T47D (cell line): ENCODE results near the gene NEIL3.

Source experiments
- DNase-seq, 2 experiments: peaks; one replicate each; pipeline versions ENCODE4 v3.0.0 to v3.0.0-alpha.2; 2011 to 2012; ENCODE audit warnings: low read depth in 1 of 2, low spot score in 1 of 2
- JUND ChIP-seq: IDR thresholded peaks from 2 replicates; pipeline ENCODE4 v1.6.1; 2012; ENCODE audit warnings: low read depth
- in situ Hi-C: cut with HindIII; loops from 2 replicates; pipeline ENCODE4 v1.10.0; 2016; ENCODE audit warnings: low sequenced_read_pairs, low pct_unique_long_range_greater_than_20kb

The NEIL3 gene

GRCh38 chr4:177309522-177310371 is at the start of gene NEIL3:
Gene NEIL3 (plus strand): TSS chr4:177309874. CDS start chr4:177309954, 80 bp downstream.
- in situ Hi-C loops, result no loop called here
- TF ChIP-seq JUND, result no peak
- peak; percentile 42 to 89 for DNase-seq

GRCh38 chr4:177263818-177264217 is 45.9 kb upstream of the NEIL3 start:
- no peak for DNase-seq
- in situ Hi-C loops, result no loop called here
- TF ChIP-seq JUND, result no peak

GRCh38 chr4:177264788-177265422 is 44.8 kb upstream of the NEIL3 start:
- no peak for TF ChIP-seq JUND
- in situ Hi-C loops, result no loop called here
- no peak for DNase-seq

GRCh38 chr4:177265729-177266128 is 43.9 kb upstream of the NEIL3 start:
- no peak for TF ChIP-seq JUND
- in situ Hi-C loops, result no loop called here
- DNase-seq, result no peak

- in situ Hi-C loops, result no loop called here
- DNase-seq, result no peak
- no peak for TF ChIP-seq JUND
Measured at GRCh38 chr4:177266506-177266905, 43.2 kb upstream of the NEIL3 start.

- DNase-seq, result no peak
- in situ Hi-C loops, result no loop called here
- TF ChIP-seq JUND, result no peak
Measured at GRCh38 chr4:177267911-177268310, 41.8 kb upstream of the NEIL3 start.

- no peak for TF ChIP-seq JUND
- no peak for DNase-seq
- in situ Hi-C loops, result no loop called here
Measured at GRCh38 chr4:177271091-177271490, 38.6 kb upstream of the NEIL3 start.

GRCh38 chr4:177271915-177272766 is 37.5 kb upstream of the NEIL3 start:
- no peak for DNase-seq
- in situ Hi-C loops, result no loop called here
- no peak for TF ChIP-seq JUND

- DNase-seq, result no peak
- no peak for TF ChIP-seq JUND
- in situ Hi-C loops, result no loop called here
Measured at GRCh38 chr4:177275999-177276398, 33.7 kb upstream of the NEIL3 start.

- DNase-seq, result no peak
- in situ Hi-C loops, result no loop called here
- no peak for TF ChIP-seq JUND
Measured at GRCh38 chr4:177281351-177281909, 28.2 kb upstream of the NEIL3 start.

- DNase-seq, result no peak
- in situ Hi-C loops, result no loop called here
- no peak for TF ChIP-seq JUND
Measured at GRCh38 chr4:177282284-177282835, 27.3 kb upstream of the NEIL3 start.

GRCh38 chr4:177283167-177283566 is 26.5 kb upstream of the NEIL3 start:
- DNase-seq, result no peak
- in situ Hi-C loops, result no loop called here
- TF ChIP-seq JUND, result no peak

GRCh38 chr4:177285953-177286352 is 23.7 kb upstream of the NEIL3 start:
- no peak for TF ChIP-seq JUND
- DNase-seq, result no peak
- in situ Hi-C loops, result no loop called here
